H1 (cell line): ENCODE measurements around the gene MED16. TPM values are rescaled to one million over a fixed set of nuclear protein-coding genes. Genes with fewer than 3 reads are reported as not detected.

Experiments used
- CTCF ChIA-PET: fragments of 300-600 bp; sonication (Branson Sonifier 250); formaldehyde crosslinking; loops from one replicate; lab custom pipeline; 2021; ENCODE audit not compliant: partially characterized antibody; lab: Charles Lee
- POLR2A ChIA-PET: fragments of 300-600 bp; sonication (Branson Sonifier 250); formaldehyde crosslinking; loops from one replicate; lab custom pipeline; 2021; ENCODE audit warnings: inconsistent platforms; ENCODE audit not compliant: partially characterized antibody; lab: Charles Lee
- DNase-seq, 2 experiments: peaks; one replicate each; pipeline versions ENCODE4 v3.0.0 to v3.0.0-alpha.2; 2010 to 2022; ENCODE audit warnings: low spot score in 2 of 2, low read depth in 1 of 2, mixed read lengths in 1 of 2
- FAIRE-seq: peaks from 2 replicates; lab custom pipeline; 2011; peaks lifted over from hg19 to GRCh38; lab: Jason Lieb, UNC
- H2AFZ ChIP-seq: 2 replicates; pipeline ENCODE4 v1.8.1; 2012; ENCODE audit warnings: low read length, inconsistent platforms
- H2AK5ac ChIP-seq: 2 replicates; pipeline ENCODE4 v1.6.1; 2013; ENCODE audit warnings: low read depth, low read length
- H2BK120ac ChIP-seq: replicated peaks from 2 replicates; pipeline ENCODE3; 2013; ENCODE audit warnings: low read depth, low read length, inconsistent platforms
- H2BK12ac ChIP-seq: 2 replicates; pipeline ENCODE4 v1.6.1; 2013; ENCODE audit warnings: low read depth, low read length
- H2BK15ac ChIP-seq: 2 replicates; pipeline ENCODE4 v1.6.1; 2013; ENCODE audit warnings: low read length
- H2BK20ac ChIP-seq: 2 replicates; pipeline ENCODE4 v1.6.1; 2013; ENCODE audit warnings: low read length
- H2BK5ac ChIP-seq: 2 replicates; pipeline ENCODE4 v1.6.1; 2013; ENCODE audit warnings: low read depth, low read length
- H3K14ac ChIP-seq: 2 replicates; pipeline ENCODE4 v1.6.1; 2013; ENCODE audit warnings: inconsistent platforms; ENCODE audit not compliant: insufficient read length
- H3K18ac ChIP-seq: 2 replicates; pipeline ENCODE4 v1.6.1; 2013; ENCODE audit warnings: low read length; ENCODE audit errors: extremely low read depth
- H3K23ac ChIP-seq: 2 replicates; pipeline ENCODE4 v1.6.1; 2013; ENCODE audit warnings: inconsistent platforms; ENCODE audit not compliant: insufficient read length
- H3K23me2 ChIP-seq: 2 replicates; pipeline ENCODE4 v1.6.1; 2013; ENCODE audit warnings: low read depth, low read length
- H3K27ac ChIP-seq: 2 replicates; pipeline ENCODE4 v1.6.1; 2011; ENCODE audit warnings: low read depth, low read length, inconsistent platforms
- H3K27me3 ChIP-seq, 4 experiments: replicated peaks in 1 of 4; 1 replicate in 1 of 4; 2 replicates in 3 of 4; pipeline versions ENCODE4 v1.6.1 to v1.8.1; 2011 to 2013; ENCODE audit warnings: low read length in 3 of 4, mild to moderate bottlenecking in 3 of 4, inconsistent platforms in 2 of 4, mixed read lengths in 2 of 4, moderate library complexity in 1 of 4; ENCODE audit not compliant: control insufficient read depth in 3 of 4, insufficient read depth in 3 of 4; ENCODE audit errors: extremely low read depth in 1 of 4
- H3K36me3 ChIP-seq, 4 experiments: 2 replicates each; pipeline versions ENCODE4 v1.6.1 to v1.8.1; 2011 to 2013; ENCODE audit warnings: mild to moderate bottlenecking in 4 of 4, low read length in 3 of 4, moderate library complexity in 2 of 4, control low read depth in 1 of 4, inconsistent platforms in 1 of 4; ENCODE audit not compliant: insufficient read depth in 4 of 4, control insufficient read depth in 2 of 4
- H3K4ac ChIP-seq: replicated peaks from 2 replicates; pipeline ENCODE3; 2013; ENCODE audit warnings: low read length, low read depth, mixed read lengths, inconsistent platforms; ENCODE audit not compliant: insufficient read length
- H3K4me1 ChIP-seq, 4 experiments: replicated peaks in 1 of 4; 1 replicate in 1 of 4; 2 replicates in 3 of 4; pipeline versions ENCODE4 v1.6.1 to v1.8.1; 2011 to 2013; ENCODE audit warnings: low read length in 3 of 4, inconsistent platforms in 2 of 4, mixed read lengths in 1 of 4; ENCODE audit not compliant: insufficient read depth in 4 of 4, control insufficient read depth in 3 of 4
- H3K4me2 ChIP-seq, 2 experiments: 2 replicates each; pipeline versions ENCODE4 v1.6.1 to v1.8.1; 2011 to 2013; ENCODE audit warnings: low read depth in 2 of 2, low read length in 2 of 2, control low read depth in 1 of 2, inconsistent platforms in 1 of 2, mild to moderate bottlenecking in 1 of 2; ENCODE audit not compliant: insufficient read depth in 1 of 2
- H3K4me3 ChIP-seq, 4 experiments: fragments of 200-600, 300-600 bp in 1 of 4; sonication (generic), shearing (Covaris generic), sonication (Bioruptor Twin) in 1 of 4; 2 replicates each; pipeline versions ENCODE4 v1.5.1 to v1.8.1; 2011 to 2016; ENCODE audit warnings: low read length in 4 of 4, low read depth in 3 of 4, control low read depth in 2 of 4, inconsistent platforms in 2 of 4, mild to moderate bottlenecking in 2 of 4, mixed read lengths in 1 of 4, moderate library complexity in 1 of 4; ENCODE audit not compliant: insufficient read depth in 2 of 4; ENCODE audit errors: extremely low read depth in 1 of 4
- H3K56ac ChIP-seq: replicated peaks from 2 replicates; pipeline ENCODE3; 2013; ENCODE audit warnings: low read depth, mild to moderate bottlenecking, mixed read lengths, low read length, inconsistent platforms; ENCODE audit not compliant: insufficient read length
- H3K79me1 ChIP-seq: 2 replicates; pipeline ENCODE4 v1.6.1; 2013; ENCODE audit warnings: low read depth, low read length, control low read depth
- H3K79me2 ChIP-seq, 2 experiments: 2 replicates each; pipeline versions ENCODE4 v1.6.1 to v1.8.1; 2012 to 2013; ENCODE audit warnings: low read length in 2 of 2, mild to moderate bottlenecking in 2 of 2, inconsistent platforms in 1 of 2; ENCODE audit not compliant: insufficient read depth in 2 of 2, control insufficient read depth in 1 of 2
- H3K9ac ChIP-seq, 4 experiments: replicated peaks in 1 of 4; 1 replicate in 1 of 4; 2 replicates in 3 of 4; pipeline versions ENCODE4 v1.6.1 to v1.8.1; 2011 to 2013; ENCODE audit warnings: low read depth in 3 of 4, low read length in 3 of 4, control low read depth in 2 of 4, mild to moderate bottlenecking in 2 of 4, moderate library complexity in 2 of 4, inconsistent platforms in 1 of 4; ENCODE audit errors: extremely low read depth in 1 of 4
- H3K9me3 ChIP-seq, 2 experiments: 2 replicates each; pipeline versions ENCODE4 v1.6.1 to v1.8.1; 2012 to 2013; ENCODE audit warnings: mild to moderate bottlenecking in 2 of 2, moderate library complexity in 2 of 2, control low read depth in 1 of 2, inconsistent platforms in 1 of 2, low read depth in 1 of 2, low read length in 1 of 2, mixed read lengths in 1 of 2; ENCODE audit not compliant: insufficient read depth in 2 of 2
- H4K20me1 ChIP-seq, 2 experiments: replicated peaks in 1 of 2; 2 replicates each; pipeline versions ENCODE3 to v1.8.1; 2011 to 2013; ENCODE audit warnings: inconsistent platforms in 2 of 2, low read length in 2 of 2, mild to moderate bottlenecking in 1 of 2; ENCODE audit not compliant: insufficient read depth in 2 of 2, control insufficient read depth in 1 of 2
- H4K5ac ChIP-seq: 2 replicates; pipeline ENCODE4 v1.6.1; 2013; ENCODE audit warnings: low read length, low read depth, mixed read lengths, inconsistent platforms; ENCODE audit not compliant: insufficient read length
- H4K8ac ChIP-seq: 2 replicates; pipeline ENCODE4 v1.8.0; 2013; ENCODE audit warnings: mild to moderate bottlenecking, moderate library complexity, low read length, inconsistent platforms; ENCODE audit not compliant: insufficient read depth; ENCODE audit errors: extremely low read depth
- H4K91ac ChIP-seq: replicated peaks from 2 replicates; pipeline ENCODE3; 2013; ENCODE audit warnings: low read length, mixed read lengths, inconsistent platforms; ENCODE audit not compliant: insufficient read length
- KDM4A ChIP-seq: IDR thresholded peaks from one replicate; pipeline ENCODE4 v1.7.1; 2012; ENCODE audit warnings: low read depth, mild to moderate bottlenecking, moderate library complexity, low read length, inconsistent platforms; ENCODE audit not compliant: severe bottlenecking
- MAX ChIP-seq: IDR thresholded peaks from 2 replicates; pipeline ENCODE4 v1.6.1; 2012; ENCODE audit warnings: inconsistent platforms
- USF2 ChIP-seq: IDR thresholded peaks from 2 replicates; pipeline ENCODE4 v1.6.1; 2011; ENCODE audit warnings: low read length, improper control_type of control experiment
- WGBS, 2 experiments: shearing (Covaris generic) in 1 of 2; methylation state at CpG; one replicate each; pipeline versions ENCODE4 v1.1.6 to v1.1.7; 2013 to 2015; ENCODE audit warnings: low lambda C conversion rate in 2 of 2, mixed read lengths in 2 of 2, inconsistent platforms in 1 of 2, low coverage in 1 of 2, missing lambda C conversion rate in 1 of 2; ENCODE audit not compliant: insufficient replicate concordance in 2 of 2, insufficient coverage in 1 of 2, insufficient read length in 1 of 2; ENCODE audit errors: extremely low coverage in 1 of 2, missing lambda C conversion rate in 1 of 2; 5-methylcytosine and 5-hydroxymethylcytosine counted together
- polyA plus RNA-seq, 7 experiments: library from polyadenylated mRNA; depleted of rRNA in 3 of 7; stranded (reverse) in 5 of 7; unstranded in 2 of 7; fragments of >200 nt in 5 of 7; fragments of 200-250 nt in 2 of 7; gene quantifications; 1 replicate in 5 of 7; 2 replicates in 1 of 7; 4 replicates in 1 of 7; pipeline versions ENCODE4 v1.2.1 to v1.2.3, GENCODE V29; 2011 to 2013; ENCODE audit warnings: missing spikeins in 2 of 7, mixed read lengths in 2 of 7
- total RNA-seq: library from RNA; stranded (reverse); fragmentation: NEBNext Ultra II Directional; extraction: Animal tissue kit (Norgen Biotek cat#: 25700); gene quantifications from 2 replicates; pipeline ENCODE4 v1.2.1, GENCODE V29; 2021

The MED16 gene
- total and polyA plus RNA-seq, 2 of the 8 experiments (the other 6 are each of a cell fraction or from before 2014, with no cell fraction given) = 51.0 to 67.2 TPM

- H2BK12ac ChIP-seq = 0 out of 2 replicates have a peak overlapping the region, but pooled peaks have one; percentile 27
- H2AK5ac ChIP-seq = no peak overlapping the region
- no peaks in the 10 kb centered on the region; the same call in 1 of the 2 replicates for H3K79me1 ChIP-seq
- peaks cover 3 to 22% (median 7%) of the 10 kb centered on the region in 4 experiments for H3K4me1 ChIP-seq
- no peak overlapping the region; the same call in 1 of the 2 replicates for H4K8ac ChIP-seq
- FAIRE-seq (no peak), DNase-seq (no peak)
- no peak overlapping the region for H3K56ac ChIP-seq
- H2BK15ac ChIP-seq = no peak overlapping the region
- no peaks in the 10 kb centered on the region for H3K23me2 ChIP-seq
- no peak overlapping the region for H3K4me3 ChIP-seq
- CTCF ChIA-PET = interaction anchor here (2.6 kb wide), 1 partner anchor 34 kb away, joined by 8 read pairs; no protein-coding TSS in a partner anchor
- no peak for TF ChIP-seq KDM4A
- TF ChIP-seq MAX = 0 out of 2 replicates have a peak, but pooled peaks have one; percentile 12
- no peak for TF ChIP-seq USF2
- peaks cover 0 to 3% of the 10 kb centered on the region in 2 experiments; a peak in 1 of 4 replicates for H3K9me3 ChIP-seq
- peaks cover 4 to 11% of the 10 kb centered on the region in 2 experiments for H4K20me1 ChIP-seq
- no peaks in the 10 kb centered on the region for H3K79me2 ChIP-seq
- no peak overlapping the region for H2AFZ ChIP-seq
- no peak overlapping the region for H3K4ac ChIP-seq
- H3K23ac ChIP-seq = no peak overlapping the region
- no peak overlapping the region for H3K9ac ChIP-seq
- 87% methylated on average over 32 of the region's 34 CpGs; no CpG with 5 or more reads in 1 of the 2 experiments for WGBS, 2 experiments
- H3K27me3 ChIP-seq = no peaks in the 10 kb centered on the region; a peak in 1 of 7 replicates
- H3K36me3 ChIP-seq = peaks cover 0 to 14% (median 0%) of the 10 kb centered on the region in 4 experiments; a peak in 2 of 8 replicates
- H4K5ac ChIP-seq = no peak overlapping the region
- POLR2A ChIA-PET = no interaction called here
- no peak overlapping the region; the same call in 1 of the 2 replicates for H2BK5ac ChIP-seq
- H3K27ac ChIP-seq = no peak overlapping the region
- no peak overlapping the region for H3K4me2 ChIP-seq
- H2BK120ac ChIP-seq = no peak overlapping the region
- H4K91ac ChIP-seq = no peak overlapping the region
- no peak overlapping the region for H2BK20ac ChIP-seq
- H3K14ac ChIP-seq = no peak overlapping the region
- no peak overlapping the region for H3K18ac ChIP-seq
Observed at GRCh38 chr19:868458-869244, 24.3 kb downstream of the MED16 start.
